Epithelial cell of prostate (primary cell): ENCODE measurements around the gene FBXL17.
A peak's percentile ranks its signal among the peaks of the same experiment; 100 is the strongest.

Source experiments
- DNase-seq: peaks from one replicate; pipeline ENCODE4 v3.0.0-alpha.2; 2011; ENCODE audit warnings: low read depth, low spot score
- H3K27ac ChIP-seq: fragments of 450-650 bp; 2 replicates; pipeline ENCODE4 v1.5.1; 2017; ENCODE audit warnings: mild to moderate bottlenecking

The FBXL17 gene

GRCh38 chr5:107936515-107936914, 445.4 kb downstream of the FBXL17 start:
- DNase-seq, result no peak
- no peak overlapping the region for H3K27ac ChIP-seq

GRCh38 chr5:107935645-107936044, 446.3 kb downstream of the FBXL17 start:
- DNase-seq, result no peak
- no peak overlapping the region for H3K27ac ChIP-seq

GRCh38 chr5:107933326-107933725, 448.6 kb downstream of the FBXL17 start:
- DNase-seq, result no peak
- H3K27ac ChIP-seq, result no peak overlapping the region

GRCh38 chr5:107930891-107931290, 451.0 kb downstream of the FBXL17 start:
- H3K27ac ChIP-seq, result no peak overlapping the region
- DNase-seq, result no peak

GRCh38 chr5:107930092-107930491, 451.8 kb downstream of the FBXL17 start:
- no peak for DNase-seq
- no peak overlapping the region for H3K27ac ChIP-seq

GRCh38 chr5:107929080-107929479, 452.8 kb downstream of the FBXL17 start:
- H3K27ac ChIP-seq, result no peak overlapping the region
- no peak for DNase-seq

- H3K27ac ChIP-seq, result no peak overlapping the region
- no peak for DNase-seq
Measured at GRCh38 chr5:107926121-107926520, 455.8 kb downstream of the FBXL17 start.

GRCh38 chr5:107925200-107925599, 456.7 kb downstream of the FBXL17 start:
- DNase-seq, result no peak
- H3K27ac ChIP-seq, result no peak overlapping the region

GRCh38 chr5:107919969-107920368, 461.9 kb downstream of the FBXL17 start:
- no peak for DNase-seq
- no peak overlapping the region for H3K27ac ChIP-seq

GRCh38 chr5:107919361-107919760, 462.5 kb downstream of the FBXL17 start:
- DNase-seq, result no peak
- H3K27ac ChIP-seq, result no peak overlapping the region

GRCh38 chr5:107917983-107918382, 463.9 kb downstream of the FBXL17 start:
- no peak for DNase-seq
- no peak overlapping the region for H3K27ac ChIP-seq

GRCh38 chr5:107916731-107917725, 464.9 kb downstream of the FBXL17 start:
- no peak overlapping the region for H3K27ac ChIP-seq
- no peak for DNase-seq

- no peak overlapping the region for H3K27ac ChIP-seq
- no peak for DNase-seq
Measured at GRCh38 chr5:107915176-107915812, 466.6 kb downstream of the FBXL17 start.

- no peak for DNase-seq
- H3K27ac ChIP-seq, result no peak overlapping the region
Measured at GRCh38 chr5:107913494-107913893, 468.4 kb downstream of the FBXL17 start.

GRCh38 chr5:107900721-107901120, 481.2 kb downstream of the FBXL17 start:
- DNase-seq, result no peak
- H3K27ac ChIP-seq, result no peak overlapping the region

GRCh38 chr5:107894361-107894760, 487.5 kb downstream of the FBXL17 start:
- DNase-seq, result no peak
- H3K27ac ChIP-seq, result no peak overlapping the region

- no peak overlapping the region for H3K27ac ChIP-seq
- DNase-seq, result peak; percentile 24
Measured at GRCh38 chr5:107893642-107894041, 488.3 kb downstream of the FBXL17 start.

GRCh38 chr5:107889387-107889786, 492.5 kb downstream of the FBXL17 start:
- DNase-seq, result no peak
- H3K27ac ChIP-seq, result no peak overlapping the region

GRCh38 chr5:107888541-107888940, 493.4 kb downstream of the FBXL17 start:
- no peak for DNase-seq
- no peak overlapping the region for H3K27ac ChIP-seq

- no peak overlapping the region for H3K27ac ChIP-seq
- no peak for DNase-seq
Measured at GRCh38 chr5:107887166-107887943, 494.5 kb downstream of the FBXL17 start.

- DNase-seq, result no peak
- no peak overlapping the region for H3K27ac ChIP-seq
Measured at GRCh38 chr5:107885601-107886000, 496.3 kb downstream of the FBXL17 start.
